NCI-H2171 treated with DMSO at 0.1 percent for 48 hours (cell line): Measurements from ENCODE around the gene OTOR.

Source experiments
- DNase-seq: peaks from one replicate; lab custom pipeline; 2025; lab: John Stamatoyannopoulos, UW

Gene OTOR

GRCh38 chr20:16749573-16749972, 1.4 kb downstream of the OTOR start:
- no peak for DNase-seq

DNA sequence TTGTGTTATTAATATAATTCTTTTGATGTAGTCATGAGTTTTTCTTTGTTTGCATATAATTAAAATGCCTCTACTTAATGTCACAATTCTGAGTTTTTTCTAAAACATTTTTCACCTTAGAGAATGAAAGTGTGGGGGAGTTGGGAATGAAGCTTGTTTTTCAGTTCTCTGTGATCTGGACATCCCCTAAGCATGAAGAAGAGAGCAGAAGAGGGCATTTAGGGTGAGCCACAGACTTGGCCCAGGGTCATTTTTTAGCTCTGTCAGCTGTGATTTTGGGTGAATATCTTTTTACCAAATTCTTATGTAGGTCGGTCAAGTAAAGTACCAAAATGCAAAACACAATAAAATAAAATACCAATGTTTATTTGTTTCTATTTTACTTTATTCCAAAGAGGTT, 3.9 kb downstream of the OTOR start:
- DNase-seq = no peak

DNA sequence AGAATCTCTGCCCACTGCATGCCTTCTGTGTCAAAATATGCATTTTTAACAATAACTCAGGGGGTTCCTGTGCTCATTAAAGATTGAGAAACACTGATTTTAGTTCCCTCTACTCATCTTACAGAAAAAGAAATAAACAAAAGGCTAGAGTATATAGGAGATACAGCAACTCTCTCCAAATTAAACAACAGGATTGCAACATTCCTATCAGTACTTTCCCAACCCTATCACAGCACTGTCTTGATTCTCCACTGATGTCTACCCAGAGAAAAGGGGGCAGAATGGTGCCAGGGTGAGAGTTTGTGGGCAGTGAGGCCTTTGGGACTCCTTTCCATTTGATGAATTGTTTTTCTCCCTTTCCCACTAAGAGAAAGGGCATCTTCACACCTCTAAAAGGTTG, 4.7 kb downstream of the OTOR start:
- DNase-seq = no peak

GRCh38 chr20:16758454-16759180, 10.5 kb downstream of the OTOR start:
- DNase-seq = no peak

- DNase-seq = no peak
These were observed 11.0 kb downstream of the OTOR start for GRCh38 chr20:16759181-16759563.

DNA sequence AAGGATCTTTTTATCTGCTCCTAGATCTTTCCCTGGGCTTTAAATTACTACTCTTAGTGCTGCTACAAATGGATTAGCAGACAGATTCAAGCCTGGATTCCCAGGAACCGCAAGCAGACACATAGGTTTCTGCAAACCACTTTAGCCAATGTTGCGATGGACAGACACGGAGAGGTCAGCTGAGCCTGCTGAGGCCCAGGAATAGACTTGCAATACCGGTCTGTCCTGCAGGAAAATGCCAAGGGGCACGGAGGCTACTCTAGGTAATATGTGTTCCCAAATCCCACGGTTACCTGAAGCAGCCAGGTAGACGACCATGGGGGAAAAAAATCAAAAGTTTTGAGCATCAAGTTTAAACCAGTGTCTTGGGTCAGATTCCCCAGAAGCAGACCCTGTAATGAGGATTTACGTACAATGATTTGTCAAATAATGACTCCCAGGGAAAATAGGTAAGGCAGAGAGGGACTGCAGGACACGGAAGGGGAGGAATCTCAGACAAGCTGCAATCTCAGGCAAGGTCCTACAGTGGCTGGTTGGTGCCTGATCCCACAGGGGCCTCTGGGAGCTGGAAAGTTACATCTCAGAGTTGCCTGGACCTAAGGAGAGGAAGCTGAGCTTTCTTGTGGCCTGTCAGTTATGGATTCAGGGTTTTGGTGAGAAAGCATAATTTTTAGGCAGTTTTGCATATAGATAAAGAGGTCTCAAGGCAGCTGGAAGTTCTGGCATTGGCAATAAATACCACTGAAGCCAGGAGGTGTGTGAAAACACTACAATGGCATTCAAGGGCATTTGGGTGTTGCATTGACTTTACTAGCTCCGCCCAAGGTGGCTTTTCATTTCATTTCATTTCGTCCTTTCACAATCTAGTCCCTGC, 12.5 kb downstream of the OTOR start:
- DNase-seq = no peak

- peak; percentile 88 for DNase-seq
These were observed 13.2 kb downstream of the OTOR start for GRCh38 chr20:16761305-16761829.

DNA sequence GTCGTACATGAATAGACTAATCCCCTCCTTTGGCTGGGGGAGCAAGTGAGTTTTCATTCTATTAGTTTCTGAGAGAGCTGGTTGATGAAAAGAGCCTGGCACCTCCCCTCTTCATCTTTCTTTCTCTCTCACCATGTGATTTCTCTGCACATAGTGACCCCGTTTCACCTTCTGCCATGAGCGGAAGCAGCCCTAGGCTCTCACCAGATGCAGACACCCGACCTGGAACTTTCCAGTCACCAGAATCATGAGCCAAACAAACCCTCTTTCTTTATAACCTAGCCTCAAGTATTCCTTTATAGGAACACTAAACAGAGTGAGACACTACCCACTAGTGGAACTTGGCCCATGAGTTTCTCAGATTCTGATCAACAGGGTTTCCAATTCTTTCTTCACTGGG, 16.4 kb downstream of the OTOR start:
- no peak for DNase-seq

- no peak for DNase-seq
These were observed 23.1 kb downstream of the OTOR start for GRCh38 chr20:16771213-16771612.

DNA sequence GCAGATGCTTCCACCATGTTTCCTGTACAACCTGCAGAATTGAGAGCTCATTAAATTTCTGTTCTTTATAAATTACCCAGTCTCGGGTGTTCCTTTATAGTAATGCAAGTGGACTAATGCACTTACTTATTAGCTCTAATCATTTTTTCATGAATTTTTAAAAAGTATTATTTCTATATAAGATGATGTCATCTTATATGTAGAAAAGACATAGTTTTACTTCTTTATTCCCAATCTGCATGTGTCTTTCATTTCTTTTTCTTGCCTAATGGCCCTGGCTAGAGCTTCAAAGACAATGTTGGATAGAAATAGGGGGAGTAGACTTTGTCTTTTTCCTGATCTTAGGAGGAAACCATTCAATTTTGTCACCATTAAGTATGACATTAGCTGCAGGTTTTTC, 27.8 kb downstream of the OTOR start:
- DNase-seq = no peak

DNA sequence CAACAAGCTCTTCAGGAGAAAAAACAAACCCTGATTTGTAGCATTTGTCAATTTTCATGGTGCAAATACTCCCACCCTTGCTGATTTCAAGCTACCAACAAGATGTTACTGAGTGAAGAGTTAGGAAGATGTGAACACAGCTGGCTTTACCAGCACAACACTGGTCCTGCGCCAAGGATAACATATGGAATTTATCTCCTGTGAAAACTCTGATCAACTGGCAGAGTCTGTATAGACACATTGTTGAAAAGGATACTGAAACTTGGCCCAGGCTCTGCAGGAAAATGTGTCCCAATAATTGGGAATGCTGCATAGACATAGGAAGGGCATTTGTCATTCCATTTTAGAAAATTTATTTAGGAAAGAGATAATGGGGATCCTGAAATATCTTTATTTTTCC, 29.0 kb downstream of the OTOR start:
- peak; percentile 80 for DNase-seq

DNA sequence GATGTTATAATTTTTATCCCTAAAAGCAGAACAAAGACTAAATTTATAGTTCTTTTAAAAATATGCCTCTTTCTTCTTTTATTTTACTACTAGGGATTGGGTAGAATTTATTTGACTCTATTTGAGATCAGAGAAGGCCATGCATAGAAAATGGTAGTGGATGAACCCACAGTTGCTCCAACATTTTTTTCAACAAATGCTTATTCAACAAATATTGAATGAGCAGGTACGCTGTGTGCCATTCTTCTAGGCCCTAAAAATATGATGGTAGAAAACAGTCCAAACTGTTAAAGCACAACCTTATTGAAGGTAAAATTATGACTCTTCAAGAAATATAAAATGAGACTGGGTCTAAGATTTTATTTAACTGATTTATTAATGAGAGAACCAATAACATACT, 30.0 kb downstream of the OTOR start:
- no peak for DNase-seq

DNA sequence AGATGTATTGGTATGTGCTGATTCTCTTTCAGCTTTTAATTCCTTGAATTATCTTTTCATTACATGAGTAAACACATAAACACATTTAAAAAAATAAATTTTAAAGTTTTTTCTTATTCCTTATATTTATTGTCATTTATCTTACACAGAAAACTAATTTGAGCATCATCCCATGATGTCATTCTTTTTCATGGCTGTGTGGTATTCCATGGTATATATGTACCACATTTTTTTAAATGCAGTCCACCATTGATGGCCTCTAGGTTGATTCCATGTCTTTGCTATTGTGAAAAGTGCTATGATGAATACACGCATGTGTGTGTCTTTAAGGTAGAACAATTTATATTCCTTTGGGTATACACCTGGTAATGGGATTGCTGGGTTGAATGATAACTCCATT, 33.3 kb downstream of the OTOR start:
- DNase-seq = no peak

DNA sequence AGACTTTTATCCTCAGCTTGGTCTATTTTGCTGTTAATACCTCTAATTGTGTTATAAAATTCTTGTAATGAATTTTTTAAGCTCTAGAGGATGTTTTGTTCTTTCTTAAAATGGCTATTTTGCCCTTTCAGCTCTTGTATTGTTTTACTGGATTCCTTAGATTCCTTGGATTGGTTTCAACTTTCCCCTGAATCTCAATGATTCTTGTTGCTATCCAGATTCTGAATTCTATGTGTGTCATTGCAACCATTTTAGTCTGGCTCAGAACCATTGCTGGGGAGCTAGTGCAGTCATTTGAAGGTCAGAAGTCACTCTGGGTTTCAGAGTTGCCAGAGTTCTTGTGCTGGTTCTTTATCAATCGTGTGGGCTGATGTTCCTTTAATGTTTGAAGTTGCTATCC, 37.1 kb downstream of the OTOR start:
- DNase-seq = no peak
